Activated naive CD8-positive, alpha-beta T cell treated with anti-CD3 and anti-CD28 coated beads, Interleukin-2, amount 10 ng/mL, durations not matched to agents 7 days and 5 days (primary cell): ENCODE results near the gene RSPO4. TPM values are rescaled to one million over a fixed set of nuclear protein-coding genes. Genes with fewer than 3 reads are reported as not detected.

ENCODE experiments used
- ATAC-seq: fragments of 150-1000 bp; cut with Tn5 transposase; one replicate; pipeline ENCODE4 v1.10.0; 2021; ENCODE audit warnings: low read depth, moderate library complexity
- POLR2A ChIA-PET: fragments of 350-600 bp; sonication (Branson Sonifier 250); formaldehyde crosslinking; loops from one replicate; lab custom pipeline; 2021; ENCODE audit warnings: antibody characterized with exemption; lab: Charles Lee
- DNase-seq: peaks from one replicate; pipeline ENCODE4 v3.0.0; 2021
- H3K27ac Mint-ChIP-seq: one replicate; pipeline ENCODE4 v1.8.0; 2022; ENCODE audit warnings: mild to moderate bottlenecking, mixed read lengths
- H3K27me3 Mint-ChIP-seq: one replicate; pipeline ENCODE4 v1.8.0; 2022; ENCODE audit warnings: mild to moderate bottlenecking, moderate library complexity, mixed read lengths
- H3K36me3 Mint-ChIP-seq: one replicate; pipeline ENCODE4 v1.8.0; 2021; ENCODE audit warnings: mild to moderate bottlenecking, mixed read lengths
- H3K4me1 Mint-ChIP-seq: one replicate; pipeline ENCODE4 v1.8.0; 2021; ENCODE audit warnings: mixed read lengths
- H3K4me3 Mint-ChIP-seq: one replicate; pipeline ENCODE4 v1.8.0; 2022; ENCODE audit warnings: mild to moderate bottlenecking, moderate library complexity, mixed read lengths
- H3K9me3 Mint-ChIP-seq: one replicate; pipeline ENCODE4 v1.8.0; 2021; ENCODE audit warnings: mixed read lengths
- total RNA-seq, 2 experiments: library from RNA; stranded (reverse); gene quantifications; one replicate each; pipeline ENCODE4 v1.2.3, GENCODE V29; 2021

RSPO4 gene
- total RNA-seq, 2 experiments from 2014 or later: 0.11 to 0.28 TPM

DNA sequence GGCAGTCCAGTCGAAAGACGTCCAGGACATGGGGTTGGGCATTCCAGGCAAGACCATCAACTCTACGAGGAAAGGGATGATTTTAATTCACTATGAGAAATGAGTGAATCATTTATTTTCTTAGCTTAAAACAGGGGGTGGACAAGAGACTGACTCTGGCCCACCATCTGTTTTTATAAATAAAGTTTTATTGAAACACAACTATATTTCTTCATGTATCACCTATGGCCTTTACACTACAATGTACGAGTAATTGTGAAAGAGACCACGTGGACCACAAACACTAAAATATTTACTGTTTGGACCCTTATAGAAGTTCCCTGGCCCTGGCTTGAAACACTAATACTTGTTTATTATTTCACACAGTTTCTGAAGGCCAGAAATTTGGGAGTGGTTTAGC lies 15.6 kb upstream of the RSPO4 start:
- Mint-ChIP-seq H3K27ac (no peak overlapping the region), H3K4me1 (no peaks in the 10 kb centered on the region), H3K9me3 (no peaks in the 10 kb centered on the region), H3K27me3 (peaks cover 11% of the 10 kb centered on the region), H3K4me3 (no peak overlapping the region), H3K36me3 (no peaks in the 10 kb centered on the region)
- DNase-seq: no peak
- ATAC-seq: no peak
- POLR2A ChIA-PET: no interaction called here

DNA sequence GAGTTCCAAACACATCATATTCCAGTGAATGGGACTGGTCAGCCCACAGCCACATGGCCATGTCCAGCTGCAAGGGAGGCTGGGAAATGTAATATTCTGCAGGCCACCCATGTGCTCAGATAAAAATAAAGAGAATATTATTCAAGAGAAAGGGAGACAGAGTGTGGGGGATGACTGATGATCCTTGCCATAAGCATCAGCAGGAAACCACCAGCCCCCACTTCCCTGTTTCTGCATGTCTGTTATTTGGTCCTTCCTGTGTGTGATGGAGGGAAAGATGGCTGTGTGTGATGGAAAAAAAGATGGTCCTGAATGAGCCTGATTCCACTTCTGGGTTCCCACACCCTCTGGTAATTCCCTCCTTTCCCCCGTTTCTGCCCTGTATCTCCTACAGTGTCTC lies 13.1 kb upstream of the RSPO4 start:
- DNase-seq: no peak
- Mint-ChIP-seq H3K36me3 (no peaks in the 10 kb centered on the region), H3K27ac (no peak overlapping the region), H3K27me3 (peaks cover 10% of the 10 kb centered on the region), H3K4me1 (peaks cover 10% of the 10 kb centered on the region), H3K9me3 (no peaks in the 10 kb centered on the region), H3K4me3 (no peak overlapping the region)
- POLR2A ChIA-PET: no interaction called here
- no peak for ATAC-seq

DNA sequence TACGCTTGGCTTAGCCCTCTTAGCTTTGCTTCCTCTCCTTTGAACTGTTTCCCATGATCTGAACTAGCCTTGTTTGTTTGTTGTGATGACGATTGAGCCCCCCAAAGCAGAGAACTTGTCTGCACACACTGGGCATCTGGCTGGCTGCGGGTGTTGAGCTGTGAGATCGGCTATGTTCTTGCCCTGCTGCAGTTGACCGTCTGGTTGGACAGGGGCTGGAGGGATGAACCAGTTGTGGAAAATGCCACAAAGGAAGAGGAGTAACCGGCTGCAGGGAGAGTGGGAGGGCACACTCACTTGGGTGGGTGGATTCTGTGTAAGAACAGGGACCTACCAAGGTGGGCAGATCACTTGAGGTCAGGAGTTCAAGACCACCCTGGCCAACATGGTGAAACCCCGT lies 12.4 kb upstream of the RSPO4 start:
- no peak overlapping the region for H3K27ac Mint-ChIP-seq
- H3K4me1 Mint-ChIP-seq: peaks cover 10% of the 10 kb centered on the region
- no peak for ATAC-seq
- no peak for DNase-seq
- H3K27me3 Mint-ChIP-seq: peaks cover 11% of the 10 kb centered on the region
- no peaks in the 10 kb centered on the region for H3K9me3 Mint-ChIP-seq
- H3K36me3 Mint-ChIP-seq: no peaks in the 10 kb centered on the region
- POLR2A ChIA-PET: no interaction called here
- no peak overlapping the region for H3K4me3 Mint-ChIP-seq

DNA sequence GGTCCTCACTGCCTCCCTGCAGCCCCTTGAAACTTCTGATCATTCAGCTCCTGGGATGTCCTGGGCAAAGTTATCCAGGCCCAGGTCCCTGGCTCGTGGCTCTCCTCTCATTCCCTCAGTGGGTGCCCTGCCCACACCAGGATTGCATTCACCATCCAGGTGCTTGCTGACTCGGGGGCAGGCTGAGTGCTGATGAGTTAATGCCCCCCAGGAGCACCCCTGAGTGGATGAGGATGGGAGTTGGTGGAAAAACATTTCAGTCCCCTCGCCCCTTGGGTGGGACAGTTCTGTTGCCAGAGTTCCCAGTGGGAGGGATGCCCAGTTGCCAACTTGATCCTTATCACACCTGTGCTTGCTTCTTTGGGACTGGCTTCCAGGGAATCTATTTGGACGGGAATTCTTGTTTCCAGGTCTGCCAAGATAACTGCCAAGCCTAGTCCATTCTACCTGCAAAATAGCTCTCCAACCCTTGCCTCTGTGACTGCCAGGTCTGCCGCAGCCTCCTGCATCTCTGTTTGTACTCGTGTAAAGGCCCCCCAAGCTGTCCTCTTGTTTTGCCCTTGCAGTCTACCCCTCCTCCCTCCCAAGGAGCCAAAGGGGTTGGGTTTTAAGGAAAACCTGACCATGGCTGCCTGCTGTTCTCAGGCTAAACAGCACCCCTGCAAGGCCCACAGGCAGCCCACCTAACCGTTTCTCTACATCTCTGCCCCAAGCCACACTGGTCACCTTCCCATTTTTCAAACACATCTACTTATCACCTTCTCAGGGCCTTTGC lies 11.6 kb upstream of the RSPO4 start:
- H3K36me3 Mint-ChIP-seq: no peaks in the 10 kb centered on the region
- H3K4me3 Mint-ChIP-seq: no peak overlapping the region
- H3K9me3 Mint-ChIP-seq: no peaks in the 10 kb centered on the region
- POLR2A ChIA-PET: no interaction called here
- H3K27me3 Mint-ChIP-seq: peaks cover 9% of the 10 kb centered on the region
- no peak overlapping the region for H3K27ac Mint-ChIP-seq
- DNase-seq (no peak), ATAC-seq (no peak)
- H3K4me1 Mint-ChIP-seq: peaks cover 10% of the 10 kb centered on the region

DNA sequence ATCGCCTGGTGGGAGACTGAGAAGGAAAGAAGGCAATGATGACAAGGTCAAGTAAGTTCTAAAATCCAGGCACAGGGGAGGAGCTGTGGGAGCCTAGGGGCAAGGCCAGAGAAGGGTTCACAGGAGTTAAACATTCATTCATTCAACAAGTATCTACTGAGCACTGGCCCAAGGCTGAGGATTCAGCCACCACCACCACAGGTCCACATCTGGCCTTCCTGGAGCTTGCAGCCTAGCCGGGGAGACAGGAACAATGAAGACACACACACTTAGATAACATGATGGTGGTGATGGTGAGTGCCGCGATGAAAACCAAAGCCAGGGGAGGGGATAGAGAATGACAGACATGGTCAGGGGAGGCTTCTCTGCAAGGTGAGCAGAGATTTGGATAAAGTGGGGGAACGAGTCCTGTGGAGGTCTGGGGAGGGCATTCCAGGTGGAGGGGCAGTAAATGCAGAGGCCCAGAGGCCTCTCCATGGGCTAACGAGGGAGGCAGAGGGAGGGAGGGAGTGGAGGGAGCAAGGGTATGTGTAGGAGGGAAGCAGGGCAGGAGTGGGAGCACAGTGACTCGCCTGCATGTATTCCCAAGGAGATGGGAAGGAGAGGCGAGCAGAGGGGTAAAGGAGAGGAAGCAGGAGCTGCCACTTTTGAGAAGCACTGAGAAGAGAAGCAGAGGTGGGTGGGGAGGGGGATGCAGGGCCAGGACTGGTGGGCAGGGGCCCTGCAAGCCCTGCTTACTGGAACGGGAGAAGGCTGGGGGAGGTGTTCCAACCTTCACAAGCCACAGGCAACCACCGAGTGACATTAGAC lies 10.5 kb upstream of the RSPO4 start:
- Mint-ChIP-seq H3K4me1 (peaks cover 10% of the 10 kb centered on the region), H3K36me3 (no peaks in the 10 kb centered on the region), H3K4me3 (no peak overlapping the region), H3K9me3 (no peaks in the 10 kb centered on the region), H3K27ac (no peak overlapping the region), H3K27me3 (peaks cover 12% of the 10 kb centered on the region)
- DNase-seq (no peak), ATAC-seq (no peak)
- POLR2A ChIA-PET: no interaction called here

DNA sequence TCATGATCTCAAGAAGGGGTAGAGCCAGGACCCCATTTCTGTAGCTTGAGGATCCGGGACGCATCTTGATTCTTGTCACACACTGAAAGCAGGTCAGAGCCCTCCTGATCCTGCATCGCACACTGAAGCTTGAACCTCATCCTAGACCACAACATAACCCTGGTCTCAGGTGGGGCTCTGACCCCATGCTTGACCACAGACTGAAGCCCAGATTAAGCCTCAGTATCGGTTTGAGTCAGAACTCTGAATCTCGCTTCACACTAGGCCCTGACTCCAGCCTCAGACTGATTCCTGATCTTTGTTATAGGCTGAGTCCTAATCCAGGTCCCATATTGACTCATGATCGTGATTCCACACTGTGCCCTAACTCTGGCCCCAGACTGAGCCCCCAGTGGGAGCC lies 8.5 kb upstream of the RSPO4 start:
- H3K4me3 Mint-ChIP-seq: no peak overlapping the region
- no peaks in the 10 kb centered on the region for H3K9me3 Mint-ChIP-seq
- H3K4me1 Mint-ChIP-seq: peaks cover 10% of the 10 kb centered on the region
- DNase-seq (no peak), ATAC-seq (no peak)
- POLR2A ChIA-PET: no interaction called here
- no peaks in the 10 kb centered on the region for H3K36me3 Mint-ChIP-seq
- peaks cover 11% of the 10 kb centered on the region for H3K27me3 Mint-ChIP-seq
- H3K27ac Mint-ChIP-seq: no peak overlapping the region

DNA sequence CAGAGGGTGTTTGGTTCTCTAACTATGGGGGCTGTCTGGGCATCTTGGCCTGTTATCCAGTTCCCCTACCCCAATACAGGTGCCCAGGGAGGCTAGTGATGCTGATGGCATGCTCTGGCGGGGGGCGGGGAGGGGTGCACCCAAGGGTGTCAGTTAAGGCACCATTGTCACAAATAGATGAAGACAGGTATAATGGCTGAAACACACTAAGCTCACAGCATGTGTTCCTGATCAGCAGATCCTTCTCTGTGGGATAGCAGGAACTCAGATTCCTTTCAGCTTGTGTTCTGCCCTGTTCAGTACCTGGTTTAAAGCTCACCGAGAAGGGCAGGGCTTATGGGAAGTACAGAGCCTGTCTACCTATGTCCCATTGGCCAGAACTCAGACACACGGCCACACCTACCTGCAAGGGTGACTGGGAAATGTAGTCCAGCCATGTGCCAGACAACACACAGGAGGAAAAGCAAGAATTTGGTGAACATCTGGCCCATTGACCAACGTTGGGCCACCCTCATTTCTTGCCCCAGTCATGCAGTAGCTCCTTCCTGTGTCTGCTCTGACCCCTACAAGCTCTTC lies 3.4 kb upstream of the RSPO4 start:
- Mint-ChIP-seq H3K27me3 (peaks cover 39% of the 10 kb centered on the region), H3K9me3 (no peaks in the 10 kb centered on the region), H3K27ac (no peak overlapping the region), H3K4me1 (peaks cover 6% of the 10 kb centered on the region), H3K36me3 (peaks cover 1% of the 10 kb centered on the region), H3K4me3 (no peak overlapping the region)
- POLR2A ChIA-PET: no interaction called here
- DNase-seq (no peak), ATAC-seq (peak; percentile 66)

DNA sequence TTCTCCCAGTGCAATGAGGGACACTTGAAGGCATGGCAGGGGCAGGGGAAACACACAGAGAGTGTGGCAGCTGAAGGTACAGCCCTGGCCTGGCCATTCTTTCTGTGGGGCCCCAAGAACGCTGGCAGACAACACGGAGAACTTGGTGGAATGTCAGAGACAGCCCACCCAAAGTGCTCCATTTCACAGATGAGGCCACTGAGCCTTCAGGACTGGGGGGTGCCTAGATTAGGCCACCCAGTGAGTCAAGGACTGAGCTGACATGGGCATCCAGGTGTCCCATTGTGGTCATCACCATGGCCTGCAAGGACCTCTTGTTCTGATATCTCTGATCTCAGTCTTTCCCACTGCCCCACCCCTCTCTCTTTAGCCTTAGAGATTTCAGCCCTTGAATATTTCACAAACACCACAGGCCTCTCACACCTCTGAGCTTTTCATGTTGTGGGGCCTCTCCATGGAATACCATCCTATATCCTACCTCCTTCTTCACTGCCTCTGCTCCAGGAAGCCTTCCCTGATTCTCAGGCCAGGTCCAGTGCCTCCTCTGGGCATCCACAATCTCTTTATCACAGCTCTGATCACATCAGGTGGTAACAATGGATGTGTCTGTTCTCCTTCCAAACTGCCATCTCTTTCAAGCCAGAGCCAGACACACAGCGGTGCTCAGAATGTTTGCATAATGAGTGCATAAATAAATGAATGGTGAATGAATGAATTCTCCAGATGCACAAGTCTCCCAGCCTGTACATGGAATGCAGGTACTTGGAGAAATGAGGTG lies 2.0 kb upstream of the RSPO4 start:
- ATAC-seq (no peak), DNase-seq (no peak)
- H3K9me3 Mint-ChIP-seq: no peaks in the 10 kb centered on the region
- H3K4me3 Mint-ChIP-seq: no peak overlapping the region
- peaks cover 40% of the 10 kb centered on the region for H3K27me3 Mint-ChIP-seq
- H3K27ac Mint-ChIP-seq: no peak overlapping the region
- H3K36me3 Mint-ChIP-seq: peaks cover 1% of the 10 kb centered on the region
- peaks cover 5% of the 10 kb centered on the region for H3K4me1 Mint-ChIP-seq
- POLR2A ChIA-PET: no interaction called here

DNA sequence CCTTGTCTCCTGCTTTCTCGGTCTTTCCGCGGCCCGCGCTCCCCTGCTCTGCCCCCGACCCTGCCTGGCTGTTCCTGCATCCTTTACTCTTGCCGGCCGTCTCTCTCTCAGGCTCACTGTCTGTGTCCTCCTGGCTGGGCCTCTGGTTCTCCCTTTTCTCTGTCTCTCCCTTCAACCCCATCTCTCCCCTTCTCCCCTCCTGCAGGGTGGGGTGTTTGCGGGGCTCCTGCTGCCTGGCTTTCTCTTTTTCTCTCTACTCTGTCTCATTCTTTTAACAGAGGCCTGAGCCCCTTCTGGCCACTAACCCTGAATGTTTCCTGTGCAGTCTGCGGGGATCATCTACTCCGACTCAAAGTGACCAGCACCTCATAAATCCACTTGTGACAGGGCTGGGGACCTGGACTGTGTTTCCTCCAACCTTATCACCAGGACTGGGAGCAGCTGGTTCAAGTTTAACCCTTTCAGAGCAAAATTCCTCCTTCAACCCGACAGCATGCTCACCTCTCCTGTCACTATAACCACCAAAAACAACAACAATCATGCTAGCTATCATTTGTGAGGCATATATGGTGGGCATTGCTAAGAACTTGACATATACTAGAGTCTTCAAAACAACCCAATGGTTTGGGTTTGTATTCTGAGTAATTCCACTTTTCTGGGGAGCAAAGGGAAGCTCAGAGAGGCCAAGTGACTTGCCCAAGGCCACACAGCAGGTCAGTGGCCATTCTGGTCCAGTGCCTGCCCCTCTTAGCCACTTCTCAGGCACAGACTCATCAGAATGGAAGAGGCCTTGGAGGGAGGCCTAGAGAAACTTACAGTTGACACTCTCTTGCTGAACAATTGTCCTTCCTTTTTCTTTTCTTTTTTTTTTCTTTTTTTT lies 811 bp upstream of the RSPO4 start:
- H3K9me3 Mint-ChIP-seq: no peaks in the 10 kb centered on the region
- POLR2A ChIA-PET: no interaction called here
- ATAC-seq (no peak), DNase-seq (no peak)
- H3K36me3 Mint-ChIP-seq: peaks cover 1% of the 10 kb centered on the region
- H3K4me1 Mint-ChIP-seq: peaks cover 5% of the 10 kb centered on the region
- peaks cover 42% of the 10 kb centered on the region for H3K27me3 Mint-ChIP-seq
- peak overlapping the region; percentile 65 for H3K4me3 Mint-ChIP-seq
- no peak overlapping the region for H3K27ac Mint-ChIP-seq

DNA sequence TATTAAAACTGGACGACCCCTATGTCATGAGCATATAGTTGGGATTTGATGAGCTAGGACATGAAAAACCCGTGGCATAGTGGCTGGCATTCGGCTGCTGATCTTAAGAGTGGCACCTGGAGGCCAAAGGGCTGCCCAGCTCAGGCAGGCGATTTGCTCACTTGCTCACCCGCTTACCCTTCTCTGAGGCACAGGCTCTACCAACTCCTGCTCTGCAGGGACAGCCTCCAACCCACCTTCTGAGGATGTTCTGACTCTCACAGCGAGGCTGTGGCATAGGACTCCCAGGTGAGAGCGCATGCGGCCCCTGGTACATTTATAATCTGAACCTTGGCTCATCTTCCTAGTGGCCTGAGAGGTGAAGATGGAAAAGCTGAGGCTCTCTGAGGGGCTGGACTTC lies 995 bp downstream of the RSPO4 start:
- Mint-ChIP-seq H3K27me3 (peaks cover 38% of the 10 kb centered on the region), H3K9me3 (no peaks in the 10 kb centered on the region), H3K36me3 (peaks cover 1% of the 10 kb centered on the region), H3K4me1 (peaks cover 5% of the 10 kb centered on the region), H3K27ac (no peak overlapping the region), H3K4me3 (no peak overlapping the region)
- ATAC-seq: no peak
- POLR2A ChIA-PET: interaction anchor here (0.9 kb wide), 1 partner anchor 42 kb away, joined by 3 read pairs; no protein-coding TSS in a partner anchor
- DNase-seq: no peak

DNA sequence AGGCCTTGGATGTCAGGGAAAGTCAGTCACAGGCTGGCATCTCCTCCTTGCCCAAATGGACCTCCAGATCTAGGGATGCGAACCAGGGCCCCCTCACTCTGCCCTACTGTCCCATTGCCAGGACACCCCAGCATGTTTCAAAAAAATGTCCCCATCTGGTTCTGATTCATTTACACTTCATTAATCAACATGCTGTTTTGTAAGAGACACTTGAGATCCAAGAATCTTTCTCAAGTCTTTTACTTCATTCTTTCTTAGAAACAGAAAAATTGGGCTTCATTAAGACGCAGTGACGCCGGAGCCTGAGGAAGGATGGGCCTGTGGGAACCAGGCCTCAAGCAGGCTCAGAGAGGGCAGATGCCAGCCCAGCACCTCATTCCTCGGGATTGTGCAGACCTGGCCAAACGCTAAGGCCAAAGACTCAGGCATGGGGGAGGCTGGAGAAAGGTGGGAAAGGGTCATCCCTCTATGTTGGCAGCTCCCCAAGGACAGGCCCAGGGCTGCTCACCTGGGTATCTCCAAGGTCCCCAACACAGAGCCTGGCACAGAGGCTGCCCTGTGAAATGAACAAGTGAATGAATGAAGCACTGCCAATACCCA lies 3.8 kb downstream of the RSPO4 start:
- DNase-seq: no peak
- H3K9me3 Mint-ChIP-seq: no peaks in the 10 kb centered on the region
- peaks cover 33% of the 10 kb centered on the region for H3K27me3 Mint-ChIP-seq
- no peak overlapping the region for H3K4me3 Mint-ChIP-seq
- peaks cover 5% of the 10 kb centered on the region for H3K4me1 Mint-ChIP-seq
- no peak for ATAC-seq
- H3K27ac Mint-ChIP-seq: no peak overlapping the region
- peaks cover 1% of the 10 kb centered on the region for H3K36me3 Mint-ChIP-seq
- POLR2A ChIA-PET: no interaction called here

DNA sequence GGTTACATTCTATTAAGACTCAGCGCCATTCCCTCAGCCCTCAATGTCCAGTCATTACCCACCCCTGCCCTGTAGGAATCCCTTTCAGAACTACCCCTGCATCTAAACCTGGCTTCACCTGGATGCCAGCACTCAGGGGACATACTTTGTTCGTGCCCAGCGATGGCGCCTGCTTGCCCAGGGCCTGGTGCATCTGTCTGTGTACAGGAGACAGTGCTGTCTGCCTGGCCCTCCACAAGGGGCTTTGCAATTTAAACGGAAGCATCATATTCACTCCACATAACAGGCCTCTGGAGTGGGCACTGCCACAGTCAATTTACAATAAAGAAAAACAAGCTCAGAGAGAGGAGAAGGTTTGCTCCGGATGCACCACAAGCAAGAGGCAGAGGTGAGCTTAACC lies 4.6 kb downstream of the RSPO4 start:
- POLR2A ChIA-PET: no interaction called here
- Mint-ChIP-seq H3K27ac (no peak overlapping the region), H3K4me1 (peaks cover 1% of the 10 kb centered on the region), H3K9me3 (no peaks in the 10 kb centered on the region), H3K27me3 (peaks cover 26% of the 10 kb centered on the region), H3K4me3 (no peak overlapping the region), H3K36me3 (peaks cover under 1% of the 10 kb centered on the region)
- no peak for DNase-seq
- no peak for ATAC-seq
